DOHH2 (cell line): Measurements from ENCODE around the gene STIP1.
"Not testable (repeated sequence)": the region's sequence is repeated elsewhere in the genome, so short reads cannot be mapped to it uniquely, and the experiment has no call there.

ENCODE experiments used
- H3F3A ChIP-seq: fragments of 200-600 bp; sonication (generic), shearing (Covaris generic); 2 replicates; pipeline ENCODE4 v1.6.0; 2016; ENCODE audit warnings: antibody characterized with exemption, mild to moderate bottlenecking; ENCODE audit not compliant: control insufficient read depth, insufficient read depth
- H3K27ac ChIP-seq: fragments of 200-600 bp; sonication (generic); 2 replicates; pipeline ENCODE4 v1.5.1; 2014; ENCODE audit warnings: low read depth, mild to moderate bottlenecking, low read length, moderate library complexity
- H3K27me3 ChIP-seq: fragments of 200-600 bp; sonication (generic); 2 replicates; pipeline ENCODE4 v1.6.1; 2014; ENCODE audit warnings: mild to moderate bottlenecking, low read length, mixed read lengths; ENCODE audit not compliant: control insufficient read depth
- H3K36me3 ChIP-seq: fragments of 200-600 bp; sonication (generic); 2 replicates; pipeline ENCODE4 v1.6.1; 2014; ENCODE audit warnings: mild to moderate bottlenecking, low read length, moderate library complexity, mixed read lengths; ENCODE audit not compliant: control insufficient read depth
- H3K4me1 ChIP-seq: fragments of 200-600 bp; sonication (generic); 2 replicates; pipeline ENCODE4 v1.6.1; 2014; ENCODE audit warnings: mild to moderate bottlenecking, low read length, mixed read lengths; ENCODE audit not compliant: control insufficient read depth
- H3K4me2 ChIP-seq: fragments of 200-600 bp; sonication (generic); 2 replicates; pipeline ENCODE4 v1.6.0; 2014; ENCODE audit warnings: mild to moderate bottlenecking, low read length, moderate library complexity
- H3K4me3 ChIP-seq: fragments of 200-600 bp; sonication (generic); 2 replicates; pipeline ENCODE4 v1.5.1; 2014; ENCODE audit warnings: mild to moderate bottlenecking, low read length, mixed read lengths
- H3K79me2 ChIP-seq: fragments of 200-600 bp; sonication (generic); 2 replicates; pipeline ENCODE4 v1.6.1; 2014; ENCODE audit warnings: mild to moderate bottlenecking, low read length, mixed read lengths; ENCODE audit not compliant: control insufficient read depth
- H3K9me2 ChIP-seq: fragments of 200-600 bp; sonication (generic); replicated peaks from 2 replicates; pipeline ENCODE4 v1.6.1; 2014; ENCODE audit warnings: mild to moderate bottlenecking, low read length, mixed read lengths; ENCODE audit not compliant: control insufficient read depth
- H3K9me3 ChIP-seq: fragments of 200-600 bp; sonication (generic); 2 replicates; pipeline ENCODE4 v1.6.1; 2014; ENCODE audit warnings: antibody characterized with exemption, low read length, mixed read lengths; ENCODE audit not compliant: control insufficient read depth, insufficient read depth
- H4K20me1 ChIP-seq: fragments of 200-600 bp; sonication (generic); 2 replicates; pipeline ENCODE4 v1.6.0; 2014; ENCODE audit warnings: low read depth, mild to moderate bottlenecking, antibody characterized with exemption, low read length, moderate library complexity; ENCODE audit not compliant: control insufficient read depth, insufficient read depth
- CTCF ChIP-seq: fragments of 200-600 bp; sonication (generic); IDR thresholded peaks from one replicate; pipeline ENCODE4 v1.5.1; 2014; ENCODE audit warnings: antibody characterized with exemption, mild to moderate bottlenecking, low read depth, low read length; ENCODE audit not compliant: poor library complexity, severe bottlenecking
- EZH2phosphoT487 ChIP-seq: fragments of 200-600 bp; sonication (generic); IDR thresholded peaks from 2 replicates; pipeline ENCODE4 v1.6.1; 2017; ENCODE audit warnings: borderline replicate concordance, mild to moderate bottlenecking, antibody characterized with exemption, low read length, moderate library complexity, mixed read lengths

STIP1 gene

GRCh38 chr11:64245797-64246620 lies 60.0 kb downstream of the STIP1 start:
- Histone ChIP-seq H3K9me3 (no peaks in the 10 kb centered on the region), H3K4me1 (peaks cover 58% of the 10 kb centered on the region), H4K20me1 (no peaks in the 10 kb centered on the region), H3F3A (peaks cover 27% of the 10 kb centered on the region), H3K4me3 (peak overlapping the region; percentile 97), H3K79me2 (peaks cover 45% of the 10 kb centered on the region), H3K27ac (peak overlapping the region; percentile 85), H3K4me2 (peak overlapping the region; percentile 89), H3K36me3 (peaks cover 43% of the 10 kb centered on the region), H3K9me2 (no peaks in the 10 kb centered on the region), H3K27me3 (no peaks in the 10 kb centered on the region)
- peak; percentile 9 for TF ChIP-seq CTCF
- TF ChIP-seq EZH2phosphoT487 = no peak

- peaks cover 44% of the 10 kb centered on the region for H3K79me2 ChIP-seq
- peak overlapping the region; percentile 97 for H3K4me3 ChIP-seq
- H3K27me3 ChIP-seq, H3K9me3 ChIP-seq, H3K4me2 ChIP-seq, H4K20me1 ChIP-seq, H3K9me2 ChIP-seq: not testable (repeated sequence)
- H3F3A ChIP-seq = peaks cover 27% of the 10 kb centered on the region
- peaks cover 60% of the 10 kb centered on the region for H3K4me1 ChIP-seq
- peak overlapping the region; percentile 85 for H3K27ac ChIP-seq
- peaks cover 41% of the 10 kb centered on the region for H3K36me3 ChIP-seq
Measured at GRCh38 chr11:64246621-64246870, 60.6 kb downstream of the STIP1 start.

- H3K27ac ChIP-seq = peak within 1 kb of the TSS; percentile 85
- H3K4me1 ChIP-seq = peaks cover 62% of the 10 kb centered on the region
- peak within 1 kb of the TSS; percentile 89 for H3K4me2 ChIP-seq
- no peaks in the 10 kb centered on the region for H3K9me3 ChIP-seq
- no peak for TF ChIP-seq EZH2phosphoT487
- peak; percentile 32 for TF ChIP-seq CTCF
- peaks cover 27% of the 10 kb centered on the region for H3F3A ChIP-seq
- no peaks in the 10 kb centered on the region for H3K9me2 ChIP-seq
- H3K27me3 ChIP-seq = no peaks in the 10 kb centered on the region
- no peaks in the 10 kb centered on the region for H4K20me1 ChIP-seq
- H3K4me3 ChIP-seq = peak within 1 kb of the TSS; percentile 97
- H3K79me2 ChIP-seq = peaks cover 44% of the 10 kb centered on the region
- H3K36me3 ChIP-seq = peaks cover 38% of the 10 kb centered on the region
Measured at GRCh38 chr11:64246871-64247728, 61.1 kb downstream of the STIP1 start, which contains the start of gene PPP1R14B. Gene PPP1R14B, minus strand, starts transcription at chr11:64246943. Its CDS starts 270 bp downstream, at chr11:64246673.
